Activated CD4-positive, alpha-beta T cell treated with anti-CD3 and anti-CD28 coated beads, Interleukin-2, amount 50 U/mL, for 16 hours (primary cell): Measurements from ENCODE around the gene RIMBP2.

Source experiments
- DNase-seq: peaks from one replicate; pipeline ENCODE4 v3.0.0-alpha.2; 2020

The RIMBP2 gene

GRCh38 chr12:130675121-130675520 lies 41.0 kb downstream of the RIMBP2 start:
- DNase-seq = no peak

DNA sequence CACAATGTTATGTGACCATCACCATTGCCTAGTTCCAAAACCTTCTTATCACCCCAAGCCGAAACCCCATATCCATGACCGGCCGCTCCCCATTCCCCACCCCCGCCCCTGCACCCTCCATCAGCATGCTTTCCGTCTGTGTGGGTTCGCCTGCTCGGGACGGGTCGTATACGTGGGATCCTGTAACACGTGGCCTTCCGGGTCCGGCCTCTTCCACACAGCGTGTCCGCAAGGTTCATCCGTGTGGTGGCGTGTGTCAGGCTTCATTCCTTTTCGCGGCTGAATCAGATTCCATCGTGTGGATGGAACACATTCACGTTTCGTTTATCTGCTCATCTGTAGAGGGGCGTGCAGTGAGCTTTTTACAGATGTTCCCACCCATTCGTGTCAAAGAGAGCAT lies 41.4 kb downstream of the RIMBP2 start:
- DNase-seq = no peak

DNA sequence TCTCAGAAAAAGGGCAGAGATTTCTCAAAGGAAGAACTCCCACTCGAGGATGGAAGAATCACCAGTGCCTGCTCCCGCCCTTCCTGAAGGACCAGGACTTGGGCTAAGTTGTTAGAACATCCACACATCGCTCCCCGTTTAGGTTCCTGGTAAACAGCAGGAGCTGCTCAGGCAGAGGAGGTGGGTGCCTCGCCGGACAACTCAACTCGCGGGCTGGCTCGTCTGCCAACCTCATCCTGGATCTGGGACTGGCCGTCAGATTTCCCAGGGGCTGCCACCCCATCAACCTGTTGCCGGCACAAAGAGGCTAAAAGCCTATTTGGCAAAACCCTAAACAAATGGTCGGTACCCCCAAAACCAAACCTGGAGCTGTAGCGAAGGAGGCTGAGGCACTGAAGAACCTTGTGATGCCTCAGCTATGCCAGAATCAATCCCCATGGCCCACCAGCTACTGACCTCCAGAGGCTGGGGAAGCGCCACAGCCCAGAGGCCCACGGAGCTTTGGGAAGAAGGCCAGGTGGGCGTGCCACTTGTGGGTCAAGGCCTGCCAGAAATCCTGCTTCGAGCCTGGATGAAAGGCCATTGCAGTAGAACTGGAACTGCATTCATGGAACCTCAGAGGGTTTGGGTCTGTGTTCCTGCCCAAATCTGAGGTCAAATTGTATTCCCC lies 42.9 kb downstream of the RIMBP2 start:
- no peak for DNase-seq

GRCh38 chr12:130672089-130672820 lies 43.8 kb downstream of the RIMBP2 start:
- DNase-seq = no peak

DNA sequence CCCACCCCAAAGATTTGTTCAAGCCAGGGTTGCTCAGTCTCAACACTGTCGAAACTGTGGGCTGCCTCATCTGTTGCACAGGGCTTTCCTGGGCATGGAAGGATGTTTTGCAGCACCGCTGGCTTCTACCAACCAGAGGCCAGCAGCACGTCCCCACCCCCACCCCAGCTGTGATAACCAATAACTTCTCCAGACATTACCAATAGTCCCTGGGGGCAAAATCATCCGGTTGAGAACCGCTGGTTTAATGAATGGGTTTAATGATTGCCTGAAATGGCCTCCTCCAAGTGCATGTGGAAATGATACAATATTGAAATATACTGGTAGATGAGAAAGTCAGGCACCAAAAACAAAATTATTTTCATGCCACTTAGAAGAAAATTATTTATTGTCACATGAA lies 44.5 kb downstream of the RIMBP2 start:
- DNase-seq = no peak

DNA sequence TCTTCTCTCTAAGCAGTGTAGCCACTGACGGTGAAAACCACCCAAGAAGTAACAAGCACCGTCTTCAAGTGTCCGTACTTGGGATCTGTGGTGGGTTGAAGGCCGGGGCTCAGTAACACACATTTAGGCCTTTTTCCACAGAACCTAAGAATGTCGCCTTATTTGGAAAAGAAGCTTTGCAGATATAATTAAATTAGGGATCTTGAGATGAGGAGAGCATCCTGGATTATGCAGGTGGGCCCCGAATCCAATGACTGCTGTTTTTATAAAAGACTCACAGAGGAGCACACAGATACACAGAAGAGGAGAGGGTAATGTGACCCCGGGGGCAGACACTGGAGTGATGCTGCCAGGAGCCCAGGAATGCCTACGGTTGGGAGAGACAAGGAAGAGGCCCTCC lies 46.3 kb downstream of the RIMBP2 start:
- DNase-seq = no peak

DNA sequence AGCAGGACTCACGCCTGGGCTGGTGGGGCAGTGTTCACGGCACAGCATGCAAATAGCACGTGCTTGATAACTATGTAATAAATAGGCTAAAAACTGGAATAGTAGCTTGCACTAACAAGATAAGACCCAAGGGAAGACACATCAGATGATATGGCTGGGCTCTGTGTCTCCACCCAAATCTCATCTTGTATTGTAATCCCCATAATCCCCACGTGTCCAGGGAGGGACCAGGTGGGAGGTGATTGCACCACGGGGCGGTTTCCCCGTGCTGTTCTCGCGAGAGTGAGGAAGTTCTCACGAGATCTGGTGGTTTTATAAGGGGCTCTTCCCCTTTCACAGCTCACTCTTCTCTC lies 46.9 kb downstream of the RIMBP2 start:
- no peak for DNase-seq

DNA sequence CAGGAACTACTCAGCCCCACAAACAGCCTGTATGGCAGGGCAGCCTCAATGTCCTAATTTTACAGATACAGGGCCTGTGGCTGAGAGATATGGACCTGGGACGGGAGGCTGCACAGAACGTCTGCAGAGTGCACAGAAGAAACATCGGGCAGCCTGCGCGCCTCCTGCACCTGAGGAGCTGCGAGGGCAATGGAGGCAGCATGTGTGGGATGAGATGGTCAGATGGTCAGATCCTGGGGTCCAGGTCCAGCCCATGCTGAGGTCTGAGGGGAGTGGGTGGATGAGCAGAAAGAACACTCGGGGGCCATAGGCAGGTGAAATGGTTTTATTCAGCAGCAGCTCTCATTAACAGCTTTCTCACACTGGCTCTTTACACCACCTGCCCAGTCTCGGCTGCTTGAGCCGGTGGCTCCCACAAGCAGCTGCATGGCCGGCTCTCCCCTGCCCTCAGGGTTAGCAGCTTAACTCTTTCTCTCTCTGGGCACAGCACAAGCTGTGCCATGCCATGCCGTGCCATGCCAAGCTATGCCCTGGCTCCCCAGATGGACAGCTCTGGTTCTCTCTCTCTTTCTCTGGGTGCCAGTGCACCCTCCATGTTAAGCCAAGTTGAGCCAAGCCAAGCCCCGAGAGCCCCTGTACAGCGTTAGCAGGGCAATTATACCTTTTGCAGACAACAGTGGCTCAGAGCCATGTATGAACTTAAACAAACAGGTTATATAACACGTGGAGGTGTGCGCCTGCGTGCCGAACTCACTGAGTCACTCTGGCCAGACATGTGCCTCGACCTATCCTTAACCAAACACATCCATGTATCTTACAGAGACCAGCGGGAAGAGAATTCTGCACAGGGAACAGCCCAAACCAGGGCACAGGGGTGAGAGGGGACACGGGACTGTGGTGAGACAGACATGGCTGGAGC lies 47.6 kb downstream of the RIMBP2 start:
- no peak for DNase-seq

- DNase-seq = no peak
These were observed 48.6 kb downstream of the RIMBP2 start for GRCh38 chr12:130667421-130667960.

DNA sequence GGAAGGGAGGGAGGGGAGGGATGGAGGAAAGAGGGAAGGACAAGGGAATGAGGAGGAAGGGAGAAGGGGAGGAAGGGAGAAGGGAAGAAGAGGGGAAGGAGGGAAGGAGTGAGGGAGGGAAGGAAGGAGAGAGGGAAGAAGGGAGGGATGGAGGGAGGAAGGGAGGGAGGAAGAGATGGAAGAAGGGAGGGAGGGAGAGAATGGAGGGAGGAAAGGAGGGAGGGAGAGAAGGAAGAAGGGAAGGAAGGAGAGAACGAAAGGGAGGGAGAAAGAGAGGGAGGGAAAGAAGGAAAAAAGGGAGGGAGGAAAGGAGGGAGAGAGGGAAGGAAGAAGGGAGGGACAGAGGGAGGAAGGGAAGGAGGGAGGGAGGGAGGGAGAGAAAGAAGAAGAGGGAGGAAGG lies 49.5 kb downstream of the RIMBP2 start:
- DNase-seq = no peak

- no peak for DNase-seq
These were observed 50.3 kb downstream of the RIMBP2 start for GRCh38 chr12:130665753-130666152.

DNA sequence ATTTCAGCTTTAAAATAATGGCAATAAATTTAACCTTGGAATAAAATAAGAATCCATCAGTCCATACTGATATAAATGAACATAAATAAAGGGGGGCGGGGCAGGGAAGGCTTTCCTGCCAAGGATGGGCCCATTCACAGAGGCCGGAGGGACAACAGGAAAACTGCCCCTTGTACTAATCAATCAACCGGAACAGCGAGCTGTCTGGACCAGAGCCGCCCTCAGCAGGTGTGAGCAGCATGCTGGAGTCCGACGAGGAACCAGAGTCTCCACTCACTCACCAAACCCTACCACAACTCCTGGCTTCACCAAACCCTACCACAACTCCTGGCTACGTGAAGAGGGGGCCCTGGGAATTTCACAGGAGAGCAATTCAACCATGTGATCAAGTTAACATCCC lies 51.3 kb downstream of the RIMBP2 start:
- no peak for DNase-seq

GRCh38 chr12:130664252-130664651 lies 51.8 kb downstream of the RIMBP2 start:
- no peak for DNase-seq

DNA sequence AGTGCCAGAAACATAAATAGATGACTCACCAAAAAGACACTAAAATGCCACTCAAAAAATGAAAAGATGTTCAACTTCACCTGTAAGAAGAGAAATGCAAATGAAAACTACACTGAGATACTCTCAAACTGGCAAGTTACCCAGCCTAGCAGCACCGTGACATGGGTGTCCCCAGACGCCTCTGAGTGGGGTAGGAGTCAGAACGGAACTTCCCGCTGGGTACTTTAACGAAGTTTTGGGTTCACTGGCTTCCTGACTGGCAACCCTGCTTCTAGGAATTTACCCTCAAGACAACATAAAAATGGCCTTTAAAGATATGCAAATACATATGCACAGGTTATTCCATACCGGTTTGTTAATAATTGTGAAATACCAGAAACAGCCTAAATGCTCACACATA lies 52.6 kb downstream of the RIMBP2 start:
- DNase-seq = no peak

GRCh38 chr12:130661486-130662255 lies 54.4 kb downstream of the RIMBP2 start:
- no peak for DNase-seq

DNA sequence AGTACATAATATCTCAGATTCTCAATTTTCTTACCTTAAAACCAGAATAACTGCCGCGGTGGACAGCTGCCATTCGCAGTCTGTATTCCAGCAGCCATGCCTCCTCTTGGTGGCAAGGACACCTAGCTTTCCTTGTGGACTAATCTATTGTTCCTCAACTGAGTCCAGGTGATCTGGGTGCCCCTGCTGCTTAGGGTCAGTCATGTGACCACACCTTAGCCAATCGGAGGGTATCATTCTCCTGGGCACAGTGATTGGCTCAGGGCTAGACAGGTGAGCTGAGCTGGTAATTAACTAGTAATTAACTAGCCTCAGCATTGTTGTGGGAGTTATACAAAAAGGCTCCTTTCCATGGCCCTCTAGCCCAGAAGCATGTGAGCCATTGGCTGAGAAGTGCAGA lies 55.0 kb downstream of the RIMBP2 start:
- no peak for DNase-seq

DNA sequence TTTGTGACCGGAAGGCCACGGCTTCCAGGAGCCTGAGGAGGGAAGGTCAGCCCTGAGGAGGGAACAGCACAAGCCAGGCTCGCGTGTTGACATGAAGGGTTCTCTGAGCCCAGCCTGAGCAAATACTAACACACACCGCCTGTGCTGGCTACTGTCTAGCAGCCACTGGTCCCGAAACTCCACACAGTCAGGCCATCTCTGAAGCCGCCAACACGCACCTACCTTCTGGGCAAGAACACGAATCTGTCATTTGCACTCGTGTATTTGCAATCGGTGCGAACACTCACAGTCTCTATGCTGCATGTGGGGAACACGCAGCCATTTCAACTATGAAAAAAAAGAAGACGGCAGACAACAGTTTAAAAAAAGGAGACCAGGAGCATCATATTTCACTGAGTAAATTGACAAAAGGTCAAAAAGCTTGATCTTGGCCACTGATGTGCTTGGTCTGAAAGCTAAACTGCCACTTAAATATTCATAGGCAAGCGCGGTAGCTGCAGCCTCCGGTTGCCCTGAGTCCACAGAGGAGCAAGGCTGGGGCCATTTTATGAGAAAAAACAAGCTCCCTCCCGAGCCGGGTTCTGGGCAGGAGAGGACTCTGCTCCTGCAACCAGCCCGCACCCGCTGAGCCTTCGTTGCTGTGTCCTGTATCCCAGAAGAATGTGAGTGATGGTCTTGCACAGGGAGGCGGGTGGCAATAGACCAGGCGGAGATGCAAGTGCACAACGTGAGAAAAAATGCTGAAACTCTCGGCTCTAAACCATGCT lies 57.8 kb downstream of the RIMBP2 start:
- no peak for DNase-seq

DNA sequence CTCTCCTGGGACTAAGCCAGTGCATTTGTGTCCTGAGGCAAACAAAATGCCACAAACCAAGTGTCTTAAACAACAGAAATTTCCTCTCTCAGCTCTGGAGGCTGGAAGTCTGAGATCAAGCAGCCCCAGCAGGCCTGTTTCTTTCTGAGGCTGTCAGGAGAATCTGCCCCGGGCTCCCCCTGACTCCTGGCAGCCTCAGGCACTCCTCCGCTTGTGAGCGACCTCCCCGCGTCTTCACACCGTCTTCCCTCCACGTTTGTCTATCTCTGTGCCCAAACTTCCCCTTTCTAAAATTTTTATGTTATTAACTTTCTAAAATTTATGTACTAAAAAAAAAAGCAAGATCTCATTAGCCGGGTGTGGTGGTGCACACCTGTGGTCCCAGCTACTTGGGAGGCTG lies 59.7 kb downstream of the RIMBP2 start:
- no peak for DNase-seq

DNA sequence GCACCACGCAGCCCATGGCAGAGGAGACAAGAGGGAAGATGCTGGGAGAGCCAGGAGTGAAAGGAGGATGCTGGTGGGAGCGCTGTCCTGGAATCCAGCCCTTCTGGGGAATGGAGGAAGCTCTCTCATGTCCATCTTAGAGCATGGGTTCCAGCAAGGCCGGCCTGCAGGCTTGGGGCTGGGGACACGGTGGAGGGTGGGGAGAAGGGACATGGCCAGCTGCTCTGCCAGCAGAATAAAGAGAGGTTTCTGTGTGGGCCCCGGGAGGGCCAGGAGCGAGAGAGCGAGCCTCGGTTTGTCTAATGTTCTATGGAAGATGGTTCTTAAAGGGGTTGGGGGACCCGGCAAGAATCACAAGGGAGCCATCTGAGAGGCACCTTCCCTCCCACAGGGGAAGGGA lies 60.2 kb downstream of the RIMBP2 start:
- DNase-seq = no peak

GRCh38 chr12:130655010-130655409 lies 61.1 kb downstream of the RIMBP2 start:
- DNase-seq = no peak

DNA sequence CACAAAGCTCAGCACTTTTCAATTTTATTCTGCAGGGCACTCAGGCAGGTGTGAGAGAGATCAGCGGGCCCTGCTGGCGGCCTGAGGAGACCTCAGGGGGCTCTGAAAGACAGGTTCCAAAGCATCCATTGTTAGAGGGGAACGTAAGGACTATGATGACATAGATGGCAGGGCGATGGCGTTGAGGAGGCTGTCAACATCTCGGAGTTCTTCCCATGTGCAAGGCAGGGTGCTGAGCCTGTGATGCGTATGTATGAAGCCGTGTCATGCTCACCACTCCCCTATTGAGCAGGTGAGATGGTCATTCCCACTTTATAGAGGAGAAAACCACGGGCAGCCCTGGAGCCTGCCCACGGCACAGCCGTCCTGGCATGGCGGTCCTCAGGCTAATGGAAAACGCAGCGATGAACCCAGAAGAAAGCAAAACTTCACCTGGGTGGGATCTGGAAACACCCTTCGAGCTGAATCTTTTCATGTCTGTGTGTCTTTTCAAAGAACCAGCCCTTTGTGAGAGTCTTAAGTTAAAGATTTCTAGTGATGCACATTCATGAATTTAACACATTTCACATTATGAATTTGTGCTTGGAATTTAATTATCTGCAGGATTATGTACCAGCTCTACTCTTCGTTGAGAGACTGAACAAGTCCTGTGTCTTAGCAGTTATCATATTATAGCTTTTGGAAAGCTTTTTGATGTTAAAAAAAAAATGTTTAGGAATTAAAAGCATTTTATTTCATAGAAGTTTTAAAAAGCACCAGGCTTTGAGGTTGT lies 64.7 kb downstream of the RIMBP2 start:
- DNase-seq = no peak
